ENCODE measurements around the gene SUFU. TPM values are rescaled to one million over a fixed set of nuclear protein-coding genes. Genes with fewer than 3 reads are reported as not detected.

The SUFU gene
- total RNA-seq = 2.3 and 2.5 TPM in 2 replicates

GRCh38 chr10:102503264-102504178 lies at the start of gene SUFU:
Gene SUFU (plus strand): TSS chr10:102503972. CDS start chr10:102504153, 181 bp downstream.

DNA sequence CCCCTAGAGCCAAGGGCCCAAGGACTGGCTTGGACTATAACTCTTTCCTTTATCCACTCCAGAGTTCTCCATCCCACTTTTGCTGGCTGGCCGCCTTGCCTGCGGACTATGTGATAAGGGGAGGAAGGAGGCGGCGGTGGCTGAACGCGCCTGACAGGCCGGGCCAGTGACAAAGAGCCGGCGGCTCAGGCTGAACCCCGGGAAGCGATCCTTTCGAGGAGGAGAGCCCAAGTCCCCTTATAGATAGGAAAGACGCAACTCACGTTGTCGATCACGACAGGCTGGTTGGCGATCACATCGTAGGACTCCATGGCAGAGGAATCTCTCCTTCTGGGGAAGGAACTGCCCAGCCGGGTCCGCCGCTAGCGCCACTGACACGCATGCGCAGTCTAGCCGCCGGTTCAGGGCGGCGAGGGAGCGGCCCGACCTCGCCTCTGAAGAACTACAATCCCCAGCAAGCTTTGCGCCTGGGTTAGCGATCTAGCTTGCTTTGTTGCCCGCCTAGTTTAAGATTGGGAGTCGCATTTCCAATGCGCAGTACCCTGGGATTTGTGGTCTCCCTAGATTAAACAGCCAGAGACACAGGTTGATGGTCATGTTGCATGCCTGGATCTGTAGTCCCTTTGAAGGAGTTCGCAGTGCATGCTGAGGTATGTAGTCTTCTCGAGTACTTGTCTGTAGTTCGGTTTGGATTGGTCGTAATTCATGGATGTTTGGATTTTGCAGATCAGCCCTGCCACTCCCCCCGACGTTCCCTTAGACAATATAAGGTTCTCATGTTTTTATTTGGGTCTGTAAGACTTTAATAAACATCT lies 1.2 kb upstream of the SUFU start, which contains the start of gene ACTR1A:
Gene ACTR1A, minus strand, starts transcription at position 376 of the 815 bp plus-strand sequence. Its CDS starts 65 bp downstream, at position 311.

DNA sequence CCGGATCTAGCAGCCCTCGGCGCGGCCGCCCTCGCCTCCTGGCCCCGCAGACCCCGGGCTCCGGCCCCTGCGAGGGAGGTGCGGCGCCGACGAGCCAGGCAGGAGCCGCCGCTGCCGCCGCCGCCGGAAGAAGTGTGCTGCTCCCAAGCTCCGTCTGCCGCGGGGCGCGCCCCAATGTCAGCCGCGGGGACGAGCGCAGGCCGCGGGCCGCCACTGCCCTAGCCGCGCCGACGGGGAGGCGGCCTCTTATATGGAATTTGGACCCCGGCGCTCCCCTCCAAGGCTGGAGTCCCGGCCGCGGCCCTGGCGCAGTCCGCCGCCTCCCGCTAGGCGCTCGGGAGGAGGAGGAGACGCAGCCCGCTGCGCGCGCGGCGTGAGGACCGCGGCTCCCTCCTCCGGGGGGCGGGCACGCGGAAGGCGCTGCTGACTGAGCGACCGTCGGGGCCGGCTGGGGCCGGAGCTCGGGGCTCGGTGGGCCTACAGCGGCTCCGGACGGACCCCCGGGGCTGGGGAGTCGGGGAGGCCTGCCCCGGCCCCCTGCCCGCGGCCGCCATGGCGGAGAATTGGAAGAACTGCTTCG lies 140.4 kb downstream of the SUFU start, which contains the start of gene TRIM8:
Gene TRIM8, plus strand, starts transcription at position 414 of the 580 bp plus-strand sequence. Its CDS starts 139 bp downstream, at position 553.

Other genes starting within 250 kb of the SUFU start
- 16.5 and 17.5 TPM in 2 replicates for gene NFKB2, start 108.3 kb upstream of the SUFU start, total RNA-seq
- gene PSD, start 85.2 kb upstream of the SUFU start, total RNA-seq = 0.38 and 4.2 TPM in 2 replicates
- 7.5 and 9.0 TPM in 2 replicates for gene FBXL15, start 83.1 kb upstream of the SUFU start, total RNA-seq
- gene CUEDC2, start 71.4 kb upstream of the SUFU start, total RNA-seq = 39.2 and 60.4 TPM in 2 replicates
- not detected in 2 replicates for gene C10orf95, start 52.4 kb upstream of the SUFU start, total RNA-seq
- 97.5 and 127 TPM in 2 replicates for gene ACTR1A, start 1.3 kb upstream of the SUFU start, total RNA-seq
- gene TRIM8, start 140.5 kb downstream of the SUFU start, total RNA-seq = 61.4 and 99.5 TPM in 2 replicates
- gene ARL3, start 210.4 kb downstream of the SUFU start, total RNA-seq = 6.2 and 11.5 TPM in 2 replicates
- 5.6 and 7.5 TPM in 2 replicates for gene SFXN2, start 210.7 kb downstream of the SUFU start, total RNA-seq
- 61.9 and 65.1 TPM in 2 replicates for gene WBP1L, start 240.0 kb downstream of the SUFU start, total RNA-seq

Data from regular cardiac myocyte (primary cell).